ENCODE measurements around the gene FRRS1L.

DNA sequence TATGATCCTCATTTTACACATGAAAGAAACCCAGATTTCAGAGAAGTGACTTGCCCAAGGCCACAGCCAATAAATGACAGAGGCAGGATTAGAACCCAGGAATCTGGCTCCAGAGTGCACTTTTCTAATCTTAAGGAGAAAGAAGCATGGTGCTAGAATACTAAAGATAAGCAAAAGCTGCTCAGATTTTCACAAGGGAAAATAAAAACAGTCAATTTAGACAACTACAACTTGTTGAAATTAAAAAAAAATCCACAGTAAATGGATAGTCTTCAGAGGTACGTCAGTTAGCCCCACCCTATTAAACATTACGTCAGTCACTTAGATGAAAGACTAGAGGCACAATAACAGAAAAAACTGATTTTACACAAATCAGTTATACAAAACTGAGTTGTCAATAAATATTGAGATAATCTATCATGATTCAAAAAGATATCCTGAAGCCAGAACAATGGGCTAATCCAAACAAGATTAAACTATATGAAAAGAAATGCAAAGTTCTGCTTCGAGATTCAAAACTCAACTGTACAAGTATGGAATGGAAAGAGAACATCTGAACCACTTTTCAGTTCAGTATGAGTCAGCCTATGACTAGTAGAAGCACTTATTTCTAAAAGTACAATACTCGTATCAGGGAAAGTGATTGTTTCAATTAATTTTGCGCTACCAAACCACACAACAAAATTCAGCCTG, 56.6 kb downstream of the FRRS1L start:
- TF ChIP-seq EZH2 (IDR thresholded peaks at IDR 0.05) (no peak), POLR2AphosphoS5 (IDR thresholded peaks at IDR 0.05; ENCODE audit: borderline replicate concordance, low read depth, low read length) (no peak), FOXP2 (optimal IDR thresholded peaks at IDR 0.05; ENCODE audit: control extremely low read depth, extremely low read length, insufficient read depth) (no peak)
